Heart right ventricle (tissue), 16 donors: ENCODE data around the gene PLD1. TPM values are rescaled to one million over a fixed set of nuclear protein-coding genes. Genes with fewer than 3 reads are reported as not detected.

Experiments
- ATAC-seq, 8 donors: fragments of 200-7000 bp; cut with Tn5 transposase; one replicate each; pipeline ENCODE4 v1.9.1; 2020; ENCODE audit warnings: mild to moderate bottlenecking in 8 of 8, moderate library complexity in 8 of 8, moderate number of reproducible peaks in 1 of 8
- DNase-seq, 2 donors: peaks; one replicate each; pipeline ENCODE4 v3.0.0-alpha.2; 2020
- H3K27ac ChIP-seq, 10 donors: fragments of 200-600 bp; sonication (generic) in 2 of 10; one replicate each; pipeline versions ENCODE4 v1.5.0 to v1.8.0; 2020 to 2022; ENCODE audit warnings: mild to moderate bottlenecking in 3 of 10
- H3K27me3 ChIP-seq, 7 donors: fragments of 200-600 bp; one replicate each; pipeline ENCODE4 v1.8.0; 2021 to 2022; ENCODE audit warnings: mild to moderate bottlenecking in 2 of 7
- H3K36me3 ChIP-seq, 9 donors: fragments of 200-600 bp; sonication (generic) in 1 of 9; one replicate each; pipeline versions ENCODE4 v1.5.0 to v1.8.0; 2020 to 2022; ENCODE audit warnings: mild to moderate bottlenecking in 2 of 9
- H3K4me1 ChIP-seq, 9 donors: fragments of 200-600 bp; sonication (generic) in 1 of 9; one replicate each; pipeline versions ENCODE4 v1.5.0 to v1.8.0; 2020 to 2022; ENCODE audit warnings: mild to moderate bottlenecking in 4 of 9
- H3K4me3 ChIP-seq, 10 donors: fragments of 200-600 bp; sonication (generic) in 2 of 10; one replicate each; pipeline versions ENCODE4 v1.5.0 to v1.8.0; 2020 to 2022; ENCODE audit warnings: mild to moderate bottlenecking in 7 of 10, moderate library complexity in 2 of 10
- H3K9me3 ChIP-seq, 11 donors: fragments of 200-600 bp in 10 of 11; sonication (generic) in 2 of 11; one replicate each; pipeline versions ENCODE4 v1.5.0 to v1.8.0; 2013 to 2022; ENCODE audit warnings: mild to moderate bottlenecking in 2 of 11, control low read depth in 1 of 11, moderate library complexity in 1 of 11
- WGBS, 2 donors: extraction: QIAGEN DNeasy Blood & Tissue Kit; methylation state at CpG; one replicate each; pipeline ENCODE4 v1.1.7; 2013; ENCODE audit warnings: inconsistent platforms in 1 of 2; 5-methylcytosine and 5-hydroxymethylcytosine counted together
- intact Hi-C, 10 donors: fragments of 100-400 bp; cut with DNase I; formaldehyde crosslinking; loops; one replicate each; pipeline versions ENCODE4 v1.11.1 to v1.14.2; 2022
- polyA plus RNA-seq, 2 donors: library from polyadenylated mRNA; stranded (reverse); fragments of 200-250 nt; gene quantifications; one replicate each; pipeline ENCODE4 v1.2.3, GENCODE V29; 2013
- total RNA-seq, 10 donors: library from RNA; stranded (reverse); fragmentation: NEBNext Ultra II Directional in 3 of 10; extraction: Animal tissue kit (Norgen Biotek cat#: 25700) in 3 of 10; gene quantifications; one replicate each; pipeline versions ENCODE4 v1.2.1 to v1.2.4, GENCODE V29; 2021 to 2023
- TF ChIP-seq, protein P1 (sequence below), 9 donors: fragments of 200-600 bp; sonication (generic) in 2 of 9; IDR thresholded peaks; one replicate each; pipeline versions ENCODE4 v1.5.0 to v1.8.0; 2021 to 2022; ENCODE audit warnings: antibody characterized with exemption in 9 of 9, mild to moderate bottlenecking in 5 of 9, moderate library complexity in 1 of 9
- donor health status: Arrhythmogenic right ventricular cardiomyopathy.
- donor health status: ischemic (EF 13 %, LVEDD 7.1; RV severe dilation, severe dysfunction).
- donor health status: healthy with polysubstance abuse.
- donor health status: DM: no; HTN: yes; CAD: no.
- donor health status: DM: no; HTN: no; CAD: no.
- donor health status: ischemic (EF 25% LVEDD 6.9; RV normal size, moderate dysfunction).
- donor health status: ischemic (EF 25% LVEDD 5.7; RV mildly dilated, moderate dysfunction).
- donor health status: healthy.
- donor health status: DM: yes; HTN: yes; CAD: no.
- donor health status: Ischemic cardiomyopathy.
- donor health status: ischemic (EF 35%, LVEDD 5.7; RV mildly dilated, moderate dysfunction).
- donor health status: nonischemic (EF 11% LVEDD 7.7; RV severe dilation, severe dysfunction).
- donor health status: DM: yes; HTN: yes; CAD: no.
- donor health status: PGD.
- donor health status: ischemic (EF 29% LVEDD 5.4; RV normal size, mild dysfunction).
- donor health status: nonischemic (EF 23%, LVEDD 6.1; RV moderate dilation, normal function).

Gene PLD1
- total and polyA plus RNA-seq, 12 donors: 10.5 to 83.3 (median 62.9) TPM

DNA sequence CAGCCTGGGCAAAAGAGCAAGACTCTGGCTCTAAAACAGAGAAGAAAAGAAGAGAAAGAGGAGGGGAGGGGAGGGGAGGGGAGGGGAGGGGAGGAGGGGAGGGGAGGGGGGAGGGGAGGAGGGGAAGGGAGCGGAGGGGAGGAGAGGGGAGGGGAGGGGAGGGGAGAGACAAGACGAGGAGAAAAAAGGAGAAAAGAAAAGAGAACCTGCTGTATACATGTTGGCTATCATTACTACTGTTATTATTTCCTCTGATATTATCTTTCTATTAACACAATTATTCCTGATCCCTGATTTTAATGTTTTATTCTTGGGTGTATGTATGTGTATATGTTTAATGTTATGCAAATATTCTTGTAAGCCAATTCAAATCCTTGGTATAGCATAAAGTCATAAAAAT lies 46.9 kb downstream of the PLD1 start:
- Histone ChIP-seq H3K4me3 (no peak overlapping the region), H3K9me3 (no peaks in the 10 kb centered on the region), H3K27me3 (no peaks in the 10 kb centered on the region), H3K4me1 (peaks cover 0 to 74% (median 38%) of the 10 kb centered on the region in 9 donors), H3K27ac (no peak overlapping the region), H3K36me3 (peaks cover 0 to 2% (median 0%) of the 10 kb centered on the region in 9 donors)
- intact Hi-C loops: no loop called here
- ATAC-seq (no peak), DNase-seq (no peak)
- WGBS, 2 donors: 75 to 83% methylated on average over 2 of the region's 2 CpGs
- TF ChIP-seq, protein P1, sequence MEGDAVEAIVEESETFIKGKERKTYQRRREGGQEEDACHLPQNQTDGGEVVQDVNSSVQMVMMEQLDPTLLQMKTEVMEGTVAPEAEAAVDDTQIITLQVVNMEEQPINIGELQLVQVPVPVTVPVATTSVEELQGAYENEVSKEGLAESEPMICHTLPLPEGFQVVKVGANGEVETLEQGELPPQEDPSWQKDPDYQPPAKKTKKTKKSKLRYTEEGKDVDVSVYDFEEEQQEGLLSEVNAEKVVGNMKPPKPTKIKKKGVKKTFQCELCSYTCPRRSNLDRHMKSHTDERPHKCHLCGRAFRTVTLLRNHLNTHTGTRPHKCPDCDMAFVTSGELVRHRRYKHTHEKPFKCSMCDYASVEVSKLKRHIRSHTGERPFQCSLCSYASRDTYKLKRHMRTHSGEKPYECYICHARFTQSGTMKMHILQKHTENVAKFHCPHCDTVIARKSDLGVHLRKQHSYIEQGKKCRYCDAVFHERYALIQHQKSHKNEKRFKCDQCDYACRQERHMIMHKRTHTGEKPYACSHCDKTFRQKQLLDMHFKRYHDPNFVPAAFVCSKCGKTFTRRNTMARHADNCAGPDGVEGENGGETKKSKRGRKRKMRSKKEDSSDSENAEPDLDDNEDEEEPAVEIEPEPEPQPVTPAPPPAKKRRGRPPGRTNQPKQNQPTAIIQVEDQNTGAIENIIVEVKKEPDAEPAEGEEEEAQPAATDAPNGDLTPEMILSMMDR (IDR thresholded peaks at IDR 0.05): no peak

DNA sequence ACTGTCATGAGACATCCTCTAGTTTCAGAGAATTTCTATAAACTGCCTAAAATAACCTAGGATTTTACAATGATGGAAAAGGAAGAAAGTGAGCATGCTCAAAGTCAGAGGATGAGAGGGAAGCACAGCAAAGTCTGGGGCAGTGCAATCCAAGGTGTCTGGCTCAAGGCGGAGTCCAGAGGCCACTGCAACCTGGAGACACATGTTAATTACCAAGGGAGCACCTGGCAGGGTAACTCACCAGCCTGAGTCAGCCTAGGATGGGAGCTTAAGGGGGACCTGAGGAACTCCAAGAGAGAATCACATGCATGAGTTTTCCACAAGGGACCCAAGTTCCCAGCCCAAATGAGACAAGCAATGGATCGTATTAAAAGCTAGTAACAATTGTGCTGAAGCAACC lies 49.8 kb downstream of the PLD1 start:
- WGBS, 2 donors: 92 to 97% methylated on average over 2 of the region's 2 CpGs
- H3K36me3 ChIP-seq: peaks cover 0 to 2% (median 0%) of the 10 kb centered on the region in 9 donors
- DNase-seq: no peak
- H3K4me3 ChIP-seq: no peak overlapping the region
- H3K9me3 ChIP-seq: no peaks in the 10 kb centered on the region
- H3K27me3 ChIP-seq: no peaks in the 10 kb centered on the region
- intact Hi-C loops: no loop called here
- no peak overlapping the region for H3K27ac ChIP-seq
- no peak for ATAC-seq
- TF ChIP-seq, protein P1 (IDR thresholded peaks at IDR 0.05): no peak
- peaks cover 0 to 81% (median 40%) of the 10 kb centered on the region in 9 donors for H3K4me1 ChIP-seq

DNA sequence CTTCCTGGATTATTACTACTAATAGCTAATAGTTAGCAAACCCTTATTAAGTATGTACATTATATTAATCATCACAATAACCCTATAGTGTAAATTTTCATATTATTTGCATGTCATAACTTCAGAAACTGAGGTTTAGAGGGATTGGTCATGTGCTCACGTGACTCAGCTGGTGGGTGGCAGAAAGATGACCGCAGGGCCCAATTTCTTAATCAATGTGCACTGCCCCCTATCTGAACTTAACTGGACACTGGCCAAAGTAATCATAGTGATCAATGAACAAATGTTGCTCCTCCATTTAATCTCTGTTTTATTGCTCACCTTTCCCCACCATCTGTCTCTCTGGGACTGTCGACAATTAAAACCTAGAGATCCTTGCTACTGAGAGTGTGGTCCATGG lies 52.2 kb downstream of the PLD1 start:
- H3K4me3 ChIP-seq: no peak overlapping the region
- H3K27me3 ChIP-seq: no peaks in the 10 kb centered on the region
- DNase-seq: no peak
- TF ChIP-seq, protein P1 (IDR thresholded peaks at IDR 0.05): no peak
- H3K9me3 ChIP-seq: no peaks in the 10 kb centered on the region
- intact Hi-C loops: no loop called here
- no peak for ATAC-seq
- peaks cover 3 to 93% (median 58%) of the 10 kb centered on the region in 9 donors for H3K4me1 ChIP-seq
- H3K27ac ChIP-seq: no peak overlapping the region
- no peaks in the 10 kb centered on the region for H3K36me3 ChIP-seq
- 93 to 94% methylated on average over 3 of the region's 3 CpGs for WGBS, 2 donors

DNA sequence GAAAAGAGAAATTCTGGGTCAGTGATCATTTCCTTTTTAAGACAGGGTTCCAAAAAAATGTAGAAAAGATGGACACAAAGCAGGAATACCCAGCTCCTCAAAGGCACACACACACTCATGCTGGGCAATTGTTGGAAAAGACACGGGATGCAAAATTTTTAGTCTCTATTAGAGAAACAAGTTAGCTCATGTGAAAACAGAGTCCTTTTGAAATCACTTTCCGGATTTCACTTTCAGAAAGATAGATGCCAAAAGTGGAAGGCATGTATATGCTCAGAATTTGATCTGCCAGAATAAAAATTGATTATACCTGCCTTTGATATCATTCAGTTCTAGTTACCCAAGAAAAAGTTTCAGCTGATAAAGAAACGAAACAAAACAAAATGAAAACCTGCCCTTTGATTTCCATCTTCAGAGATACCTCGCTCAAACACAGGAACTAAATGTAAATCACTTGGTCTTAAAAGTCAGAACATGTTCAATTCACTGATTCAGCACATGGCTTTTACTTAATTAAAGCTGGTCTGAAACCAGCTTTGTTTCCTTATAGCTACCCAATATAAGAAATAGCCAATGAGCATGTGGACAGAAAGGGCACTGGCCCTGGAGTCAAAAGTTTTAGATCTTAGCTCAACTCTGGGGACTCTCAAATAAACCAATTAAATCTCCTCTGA lies 52.8 kb downstream of the PLD1 start:
- H3K27ac ChIP-seq: peak overlapping the region in 2 of 10 donors; percentile 11 to 24
- H3K9me3 ChIP-seq: no peaks in the 10 kb centered on the region
- peaks cover 3 to 93% (median 60%) of the 10 kb centered on the region in 9 donors for H3K4me1 ChIP-seq
- no peaks in the 10 kb centered on the region for H3K27me3 ChIP-seq
- 51 to 56% methylated on average over 4 of the region's 4 CpGs for WGBS, 2 donors
- H3K36me3 ChIP-seq: no peaks in the 10 kb centered on the region
- ATAC-seq (no peak), DNase-seq (no peak)
- H3K4me3 ChIP-seq: no peak overlapping the region
- TF ChIP-seq, protein P1 (IDR thresholded peaks at IDR 0.05): no peak
- intact Hi-C loops: no loop called here
